Stimulated activated CD4-positive, alpha-beta T cell treated with anti-CD3 and anti-CD28 coated beads, TNF-alpha, amount 100 ng/mL, for 48 hours (primary cell): ENCODE data around the gene CHST4.

Source experiments
- DNase-seq, 3 donors: peaks; one replicate each; pipeline ENCODE4 v3.0.0-alpha.2; 2020; ENCODE audit warnings: low read depth in 3 of 3

CHST4 gene

GRCh38 chr16:71526111-71526631 is at the start of gene CHST4:
Gene CHST4, plus strand, starts transcription at chr16:71526426. Its CDS starts 10,252 bp downstream, at chr16:71536678.
- DNase-seq = no peak

- DNase-seq = no peak
These were observed 49.6 kb upstream of the CHST4 start for GRCh38 chr16:71476457-71477124.

GRCh38 chr16:71479420-71479819 is 46.8 kb upstream of the CHST4 start:
- no peak for DNase-seq

- DNase-seq = no peak
These were observed 45.3 kb upstream of the CHST4 start for GRCh38 chr16:71480956-71481355.

GRCh38 chr16:71482569-71482968 is 43.7 kb upstream of the CHST4 start:
- DNase-seq = no peak

- DNase-seq = peak; percentile 51 to 67 (median 62)
These were observed 42.0 kb upstream of the CHST4 start for GRCh38 chr16:71484006-71484893.

- no peak for DNase-seq
These were observed 37.1 kb upstream of the CHST4 start, which contains the start of gene ZNF19 for GRCh38 chr16:71489122-71489521. Gene ZNF19, minus strand, starts transcription at chr16:71489324. Its CDS starts 7,210 bp downstream, at chr16:71482114.

GRCh38 chr16:71490361-71490760 is 35.9 kb upstream of the CHST4 start:
- DNase-seq = no peak

- no peak for DNase-seq
These were observed 35.2 kb upstream of the CHST4 start for GRCh38 chr16:71491054-71491453.

- no peak for DNase-seq
These were observed 33.4 kb upstream of the CHST4 start for GRCh38 chr16:71492786-71493185.

GRCh38 chr16:71493213-71493612 is 33.0 kb upstream of the CHST4 start:
- no peak for DNase-seq

GRCh38 chr16:71498031-71498430 is 28.2 kb upstream of the CHST4 start:
- no peak for DNase-seq

- peak in 2 of 3 donors; percentile 18 to 35 for DNase-seq
These were observed 26.4 kb upstream of the CHST4 start for GRCh38 chr16:71499775-71500364.

GRCh38 chr16:71500964-71501363 is 25.3 kb upstream of the CHST4 start:
- no peak for DNase-seq

- DNase-seq = no peak
These were observed 24.7 kb upstream of the CHST4 start for GRCh38 chr16:71501547-71501946.

GRCh38 chr16:71504051-71504450 is 22.2 kb upstream of the CHST4 start:
- DNase-seq = peak in 1 of 3 donors; percentile 19

GRCh38 chr16:71504901-71505300 is 21.3 kb upstream of the CHST4 start:
- DNase-seq = no peak

GRCh38 chr16:71507061-71507460 is 19.2 kb upstream of the CHST4 start:
- DNase-seq = no peak

- no peak for DNase-seq
These were observed 12.9 kb upstream of the CHST4 start for GRCh38 chr16:71513302-71513701.

GRCh38 chr16:71514476-71514875 is 11.8 kb upstream of the CHST4 start:
- no peak for DNase-seq

- no peak for DNase-seq
These were observed 11.2 kb upstream of the CHST4 start for GRCh38 chr16:71515026-71515425.

- no peak for DNase-seq
These were observed 5.7 kb upstream of the CHST4 start for GRCh38 chr16:71520550-71520949.
